ENCODE measurements around the gene CPNE1. TPM values are rescaled to one million over a fixed set of nuclear protein-coding genes. Genes with fewer than 3 reads are reported as not detected.

CPNE1 gene
- total RNA-seq, 1 experiment from 2014 or later, result 155 TPM

GRCh38 chr20:35620818-35621559 lies 43.7 kb downstream of the CPNE1 start:
- Histone ChIP-seq H2BK120ac (ENCODE audit: low read depth, low read length, poor library complexity, severe bottlenecking) (no peak overlapping the region), H3T11ph (ENCODE audit: low read length) (no peak overlapping the region), H3K14ac (ENCODE audit: insufficient read depth, low read length) (no peak overlapping the region; the same call in 1 of the 2 replicates), H2AFZ (ENCODE audit: low read length) (no peak overlapping the region), H3K4me1 (ENCODE audit: insufficient read depth, low read length) (no peaks in the 10 kb centered on the region), H2BK20ac (ENCODE audit: low read depth, low read length, poor library complexity, severe bottlenecking) (no peak overlapping the region), H3K79me1 (ENCODE audit: insufficient read depth, low read depth, low read length, poor library complexity, severe bottlenecking) (no peaks in the 10 kb centered on the region), H4K20me1 (ENCODE audit: control insufficient read depth, insufficient read depth, insufficient read length) (no peaks in the 10 kb centered on the region), H4K5ac (ENCODE audit: insufficient read length, low read depth, low read length) (no peak overlapping the region), H2AK5ac (ENCODE audit: insufficient read length, low read length) (no peak overlapping the region), H3K27me3 (ENCODE audit: insufficient read depth, low read length) (no peaks in the 10 kb centered on the region), H3K4ac (ENCODE audit: low read depth, low read length) (no peak overlapping the region), H3K4me2 (ENCODE audit: insufficient read depth, insufficient read length, low read length) (no peak overlapping the region), H3K18ac (ENCODE audit: insufficient read length, low read depth, low read length) (no peak overlapping the region), H4K91ac (ENCODE audit: insufficient read length, low read depth, low read length) (no peak overlapping the region), H3K9ac (ENCODE audit: extremely low read depth, insufficient read length, low read length) (no peak overlapping the region), H2BK15ac (ENCODE audit: low read depth, low read length) (no peak overlapping the region), H2BK12ac (ENCODE audit: insufficient read length, low read depth, low read length) (no peak overlapping the region), H2BK5ac (ENCODE audit: insufficient read length, low read length) (no peak overlapping the region), H4K8ac (replicated peaks; ENCODE audit: insufficient read length, low read depth, low read length) (no peak overlapping the region), H3K9me3 (ENCODE audit: control insufficient read depth, low read depth, low read length) (no peaks in the 10 kb centered on the region), H3K23me2 (ENCODE audit: insufficient read length, low read depth, low read length, poor library complexity, severe bottlenecking) (peaks cover 15% of the 10 kb centered on the region), H3K23ac (ENCODE audit: insufficient read length, low read depth, low read length) (no peak overlapping the region), H3K56ac (ENCODE audit: insufficient read length, low read depth, low read length) (no peak overlapping the region), H3K79me2 (ENCODE audit: insufficient read depth, low read length) (no peaks in the 10 kb centered on the region), H3K27ac (ENCODE audit: insufficient read length, low read depth, low read length) (no peak overlapping the region)
- H3K4me3 Mint-ChIP-seq, result no peak overlapping the region
- peaks cover 8% of the 10 kb centered on the region for H3K27me3 Mint-ChIP-seq (ENCODE audit: low read depth)
- peaks cover 9 to 11% (median 11%) of the 10 kb centered on the region in 3 experiments; a peak in 6 of 7 replicates for H3K36me3 Mint-ChIP-seq (ENCODE audit: insufficient read depth in 1 of 3, low read depth in 3 of 3)
- peaks cover 21 to 25% of the 10 kb centered on the region in 2 experiments for H3K4me1 Mint-ChIP-seq
- DNase-seq, result no peak
- TF ChIP-seq CTCF (conservative IDR thresholded peaks at IDR 0.05), result no peak
- WGBS (ENCODE audit: extremely low coverage, insufficient read length, low lambda C conversion rate), result no CpG with 5 or more reads among the region's 11 CpGs
- H3K27ac Mint-ChIP-seq, result peak overlapping the region in 1 of 3 experiments; percentile 50; a peak in 1 of 7 replicates
- H3K9me3 Mint-ChIP-seq, result no peaks in the 10 kb centered on the region; a peak in 1 of 5 replicates

Measured in H9 (cell line).